Measurements from ENCODE around the gene ACTR2.
A peak's percentile ranks its signal among the peaks of the same experiment; 100 is the strongest.
"Not testable (repeated sequence)": the region's sequence is repeated elsewhere in the genome, so short reads cannot be mapped to it uniquely, and the experiment has no call there.

ACTR2 gene

GRCh38 chr2:65231121-65231520 is 3.5 kb downstream of the ACTR2 start:
- DNase-seq = no peak

GRCh38 chr2:65231892-65232477 is 4.4 kb downstream of the ACTR2 start:
- DNase-seq = no peak

GRCh38 chr2:65232636-65233035 is 5.0 kb downstream of the ACTR2 start:
- DNase-seq = peak in 1 of 2 donors; percentile 35

GRCh38 chr2:65240657-65241056 is 13.0 kb downstream of the ACTR2 start:
- DNase-seq = no peak

- not testable (repeated sequence) for DNase-seq
These were observed 16.8 kb downstream of the ACTR2 start for GRCh38 chr2:65244452-65244851.

- no peak for DNase-seq
These were observed 25.0 kb downstream of the ACTR2 start for GRCh38 chr2:65252640-65253039.

- DNase-seq = no peak
These were observed 27.7 kb downstream of the ACTR2 start for GRCh38 chr2:65255356-65255755.

- DNase-seq = no peak
These were observed 28.4 kb downstream of the ACTR2 start for GRCh38 chr2:65256054-65256453.

GRCh38 chr2:65257866-65258265 is 30.2 kb downstream of the ACTR2 start:
- not testable (repeated sequence) for DNase-seq

GRCh38 chr2:65261676-65262075 is 34.0 kb downstream of the ACTR2 start:
- DNase-seq = no peak

- no peak for DNase-seq
These were observed 35.6 kb downstream of the ACTR2 start for GRCh38 chr2:65263262-65263661.

- DNase-seq = no peak
These were observed 36.4 kb downstream of the ACTR2 start for GRCh38 chr2:65263986-65264385.

GRCh38 chr2:65264821-65265670 is 37.4 kb downstream of the ACTR2 start:
- DNase-seq = peak in 1 of 2 donors; percentile 37

GRCh38 chr2:65265671-65266045 is 38.0 kb downstream of the ACTR2 start:
- DNase-seq = no peak

GRCh38 chr2:65267008-65267407 is 39.4 kb downstream of the ACTR2 start:
- no peak for DNase-seq

GRCh38 chr2:65268957-65269356 is 41.3 kb downstream of the ACTR2 start:
- no peak for DNase-seq

- DNase-seq = no peak
These were observed 45.7 kb downstream of the ACTR2 start for GRCh38 chr2:65273344-65273743.

GRCh38 chr2:65275141-65275915 is 47.7 kb downstream of the ACTR2 start:
- DNase-seq = no peak

GRCh38 chr2:65276609-65277008 is 49.0 kb downstream of the ACTR2 start:
- no peak for DNase-seq

- DNase-seq = no peak
These were observed 49.5 kb downstream of the ACTR2 start for GRCh38 chr2:65277118-65277517.

GRCh38 chr2:65277791-65278483 is 50.3 kb downstream of the ACTR2 start:
- no peak for DNase-seq

- no peak for DNase-seq
These were observed 50.9 kb downstream of the ACTR2 start for GRCh38 chr2:65278531-65278981.

- DNase-seq = no peak
These were observed 52.1 kb downstream of the ACTR2 start for GRCh38 chr2:65279756-65280155.
